GM12878 (cell line): ENCODE results near the gene RASSF4. TPM values are rescaled to one million over a fixed set of nuclear protein-coding genes. Genes with fewer than 3 reads are reported as not detected.

Experiments
- ATAC-seq: fragments of 200-7000 bp; cut with Tn5 transposase; 3 replicates; pipeline ENCODE4 v1.9.1; 2020; ENCODE audit warnings: mild to moderate bottlenecking, moderate library complexity
- BruUV-seq: library from RNA; stranded (reverse); fragments of 400-500 nt; replicated peaks from 2 replicates; lab custom pipeline; 2021; lab: Mats Ljungman, UMichigan
- CTCF ChIA-PET: fragments of 300-600 bp; sonication (Branson Sonifier 250); formaldehyde crosslinking; extraction: SDS; loops from one replicate; lab custom pipeline; 2021; ENCODE audit warnings: inconsistent platforms; lab: Yijun Ruan, JAX
- POLR2A ChIA-PET: fragments of 350-600 bp; formaldehyde crosslinking; extraction: SDS; loops from one replicate; lab custom pipeline; 2021; ENCODE audit warnings: inconsistent platforms; lab: Charles Lee
- RAD21 ChIA-PET: fragments of 300-600 bp; sonication (Branson Sonifier 250); formaldehyde crosslinking; loops from one replicate; lab custom pipeline; 2023; ENCODE audit warnings: antibody characterized with exemption; ENCODE audit not compliant: unreplicated experiment; lab: Charles Lee
- SMC1A ChIA-PET: fragments of 300-600 bp; sonication (Branson Sonifier 250); formaldehyde crosslinking; loops from one replicate; lab custom pipeline; 2023; ENCODE audit not compliant: unreplicated experiment, uncharacterized antibody; lab: Charles Lee
- DNase-seq: peaks from one replicate; pipeline ENCODE4 v3.0.0-alpha.2; 2011; ENCODE audit warnings: low read depth, low spot score
- FAIRE-seq: peaks from 3 replicates; lab custom pipeline; 2011; peaks lifted over from hg19 to GRCh38; lab: Jason Lieb, UNC
- H2AFZ ChIP-seq: 2 replicates; pipeline ENCODE4 v1.6.0; 2011; ENCODE audit warnings: low read depth, low read length, control low read depth; ENCODE audit not compliant: control insufficient read depth
- H3K27ac ChIP-seq: 2 replicates; pipeline ENCODE4 v1.5.1; 2011; ENCODE audit warnings: control low read depth; ENCODE audit not compliant: control insufficient read depth, insufficient read depth
- H3K27me3 ChIP-seq, 2 experiments: replicated peaks in 1 of 2; 2 replicates each; pipeline versions ENCODE4 v1.6.0 to v1.6.1; 2011; ENCODE audit warnings: low read length in 1 of 2; ENCODE audit not compliant: control insufficient read depth in 2 of 2, insufficient read depth in 2 of 2
- H3K36me3 ChIP-seq, 2 experiments: 2 replicates each; pipeline ENCODE4 v1.5.1; 2011; ENCODE audit warnings: low read length in 1 of 2; ENCODE audit not compliant: control insufficient read depth in 2 of 2, insufficient read depth in 2 of 2
- H3K4me1 ChIP-seq: 2 replicates; pipeline ENCODE4 v1.6.1; 2011; ENCODE audit warnings: mild to moderate bottlenecking, low read length, moderate library complexity, mixed read lengths; ENCODE audit not compliant: control insufficient read depth, insufficient read depth
- H3K4me2 ChIP-seq: 2 replicates; pipeline ENCODE4 v1.6.0; 2011; ENCODE audit warnings: control low read depth; ENCODE audit not compliant: control insufficient read depth, insufficient read depth
- H3K4me3 ChIP-seq: fragments of 200-600 bp; sonication (generic); 2 replicates; pipeline ENCODE4 v1.5.1; 2016
- H3K79me2 ChIP-seq: 2 replicates; pipeline ENCODE4 v1.6.0; 2011; ENCODE audit warnings: low read length; ENCODE audit not compliant: control insufficient read depth, insufficient read depth
- H3K9ac ChIP-seq: 2 replicates; pipeline ENCODE4 v1.8.0; 2011; ENCODE audit warnings: low read length, control low read depth, mixed read lengths; ENCODE audit not compliant: control insufficient read depth, insufficient read depth
- H3K9me3 ChIP-seq: replicated peaks from 3 replicates; pipeline ENCODE4 v1.5.1; 2011; ENCODE audit warnings: mild to moderate bottlenecking, low read length; ENCODE audit not compliant: control insufficient read depth, insufficient read depth
- H4K20me1 ChIP-seq: 2 replicates; pipeline ENCODE4 v1.6.0; 2011; ENCODE audit not compliant: control insufficient read depth, insufficient read depth
- BCL11A ChIP-seq: IDR thresholded peaks from 2 replicates; pipeline ENCODE4 v1.6.1; 2011; ENCODE audit warnings: low read depth, low read length
- CBFB ChIP-seq: IDR thresholded peaks from 2 replicates; pipeline ENCODE4 v1.6.1; 2016; ENCODE audit warnings: antibody characterized with exemption, low read depth
- JUNB ChIP-seq: IDR thresholded peaks from 2 replicates; pipeline ENCODE4 v1.6.1; 2016; ENCODE audit warnings: antibody characterized with exemption, mild to moderate bottlenecking
- KDM1A ChIP-seq: fragments of 200-600 bp; sonication (generic); IDR thresholded peaks from 2 replicates; pipeline ENCODE4 v1.6.1; 2016; ENCODE audit warnings: borderline replicate concordance
- NBN ChIP-seq: fragments of 450-650 bp; IDR thresholded peaks from 2 replicates; pipeline ENCODE4 v1.6.1; 2016
- NFYA ChIP-seq: IDR thresholded peaks from 2 replicates; pipeline ENCODE4 v1.6.1; 2011; ENCODE audit warnings: low read depth, mild to moderate bottlenecking, low read length, improper control_type of control experiment, borderline replicate concordance
- POLR2A ChIP-seq: IDR thresholded peaks from 2 replicates; pipeline ENCODE4 v1.6.1; 2011; ENCODE audit warnings: low read depth, mild to moderate bottlenecking, low read length
- POLR2AphosphoS2 ChIP-seq: IDR thresholded peaks from 2 replicates; pipeline ENCODE4 v1.6.1; 2011; ENCODE audit warnings: low read depth, mild to moderate bottlenecking, low read length, improper control_type of control experiment, moderate library complexity
- POLR2AphosphoS5 ChIP-seq: IDR thresholded peaks from 2 replicates; pipeline ENCODE4 v1.6.1; 2011; ENCODE audit warnings: mild to moderate bottlenecking, low read length, inconsistent platforms
- SIX5 ChIP-seq: IDR thresholded peaks from 2 replicates; pipeline ENCODE4 v1.6.1; 2011; ENCODE audit warnings: mild to moderate bottlenecking, low read depth, low read length, moderate library complexity; ENCODE audit not compliant: severe bottlenecking
- SP1 ChIP-seq: IDR thresholded peaks from one replicate; pipeline ENCODE4 v1.6.1; 2011; ENCODE audit warnings: low read depth, low read length
- STAT1 ChIP-seq: fragments of 450-650 bp; conservative IDR thresholded peaks from 2 replicates; pipeline ENCODE4 v1.6.1; 2014; ENCODE audit warnings: antibody characterized with exemption, mild to moderate bottlenecking
- TCF3 ChIP-seq: IDR thresholded peaks from 2 replicates; pipeline ENCODE4 v1.6.1; 2012; ENCODE audit warnings: low read depth, mild to moderate bottlenecking, low read length, borderline replicate concordance; ENCODE audit not compliant: insufficient read depth
- ZNF384 ChIP-seq: IDR thresholded peaks from 2 replicates; pipeline ENCODE4 v1.6.1; 2012; ENCODE audit warnings: low read depth, mild to moderate bottlenecking, low read length, improper control_type of control experiment, borderline replicate concordance
- in situ Hi-C: fragments of 300-500 bp; cut with MboI; formaldehyde crosslinking; loops from 9 replicates; pipeline ENCODE4 v1.14.3; 2018; ENCODE audit warnings: mixed read lengths
- intact Hi-C: fragments of 100-400 bp; cut with micrococcal nuclease; formaldehyde crosslinking; loops from one replicate; pipeline ENCODE4 v1.14.2; 2022; ENCODE audit not compliant: unreplicated experiment
- polyA plus RNA-seq, 11 experiments: library from polyadenylated mRNA; depleted of rRNA in 4 of 11; unstranded in 6 of 11; stranded (reverse) in 5 of 11; fragments of >200 nt; fragmentation: Nextera tagmentation in 4 of 11; fragmentation: Illumina TruSeq in 1 of 11; extraction: Ambion mirVana in 4 of 11; extraction: Trizol in 1 of 11; gene quantifications; 1 replicate in 1 of 11; 2 replicates in 10 of 11; pipeline versions ENCODE4 v1.2.1 to v1.2.3, GENCODE V29; 2011 to 2016; ENCODE audit warnings: inconsistent platforms in 2 of 11, missing spikeins in 2 of 11, low read depth in 1 of 11
- total RNA-seq, 4 experiments: library from RNA; depleted of rRNA in 3 of 4; stranded (reverse); fragments of >200 nt in 3 of 4; fragmentation: Illumina TruSeq in 1 of 4; extraction: Trizol in 1 of 4; gene quantifications; 2 replicates each; pipeline versions ENCODE4 v1.2.1 to v1.2.3, GENCODE V29; 2013 to 2021
- TF ChIP-seq, protein P1 (sequence below): fragments of 450-650 bp; IDR thresholded peaks from 2 replicates; pipeline ENCODE4 v1.6.1; 2017; ENCODE audit warnings: mild to moderate bottlenecking
- TF ChIP-seq, protein P2 (sequence below): IDR thresholded peaks from 2 replicates; pipeline ENCODE4 v1.6.1; 2012; ENCODE audit warnings: improper control_type of control experiment, low read depth, low read length; ENCODE audit not compliant: insufficient replicate concordance
- TF ChIP-seq, protein P3 (sequence below): fragments of 450-650 bp; IDR thresholded peaks from 2 replicates; pipeline ENCODE4 v1.6.1; 2017; ENCODE audit warnings: mild to moderate bottlenecking, low read depth, inconsistent platforms; ENCODE audit not compliant: poor library complexity, severe bottlenecking

RASSF4 gene
- total and polyA plus RNA-seq, 10 of the 15 experiments (the other 5 are each of a cell fraction or from before 2014, with no cell fraction given), result 3.7 to 71.1 (median 16.8) TPM

DNA sequence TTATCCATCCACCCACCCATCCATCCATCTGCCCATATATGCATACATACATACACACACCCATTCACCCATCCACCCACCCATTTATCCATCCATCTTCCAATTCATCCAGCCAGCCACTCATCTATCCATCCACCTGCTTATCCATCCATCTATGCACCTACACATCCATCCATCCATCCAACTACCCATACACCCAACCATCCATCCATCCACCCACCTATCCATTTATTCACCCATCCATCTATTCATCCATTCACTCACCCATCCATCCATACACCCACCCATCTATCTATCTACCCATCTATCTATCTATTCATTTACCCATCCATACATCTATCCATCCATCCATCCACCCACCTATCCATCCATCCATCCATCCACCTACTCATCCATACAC lies 31.1 kb upstream of the RASSF4 start:
- ATAC-seq, result no peak

More for the DNA sequence above, 31.1 kb upstream of the RASSF4 start:
- Histone ChIP-seq H3K36me3 (no peaks in the 10 kb centered on the region; a peak in 1 of 4 replicates), H3K27me3 (no peaks in the 10 kb centered on the region), H4K20me1 (no peaks in the 10 kb centered on the region), H3K4me1 (peaks cover 7% of the 10 kb centered on the region), H3K9ac (no peak overlapping the region), H2AFZ (no peak overlapping the region), H3K79me2 (no peaks in the 10 kb centered on the region), H3K27ac (no peak overlapping the region), H3K4me2 (no peak overlapping the region), H3K4me3 (no peak overlapping the region), H3K9me3 (no peaks in the 10 kb centered on the region)
- in situ Hi-C loops, result no loop called here
- BruUV-seq, result no TSS peak
- ChIA-PET RAD21 (interaction anchor here (0.9 kb wide), 1 partner anchor 45 kb away, joined by 4 read pairs; no protein-coding TSS in a partner anchor), SMC1A (interaction anchor here (1.4 kb wide), 2 partner anchors 11 to 79 kb away, joined by 3 to 6 read pairs; no protein-coding TSS in a partner anchor), CTCF (interaction anchor here (0.8 to 7.5 kb wide), 2 partner anchors 38 to 49 kb away, joined by 3 to 181 read pairs; partner anchors contain the start of gene DEPP1), POLR2A (interaction anchor here (1.2 kb wide), 1 partner anchor 45 kb away, joined by 4 read pairs; no protein-coding TSS in a partner anchor)
- intact Hi-C loops, result no loop called here
- TF ChIP-seq SP1 (no peak), KDM1A (no peak), NFYA (no peak), JUNB (no peak), TCF3 (no peak), POLR2AphosphoS5 (no peak), ZNF384 (no peak), POLR2AphosphoS2 (no peak), STAT1 (no peak), SIX5 (no peak), NBN (no peak), CBFB (no peak), POLR2A (no peak), BCL11A (no peak)
- TF ChIP-seq, protein P1, sequence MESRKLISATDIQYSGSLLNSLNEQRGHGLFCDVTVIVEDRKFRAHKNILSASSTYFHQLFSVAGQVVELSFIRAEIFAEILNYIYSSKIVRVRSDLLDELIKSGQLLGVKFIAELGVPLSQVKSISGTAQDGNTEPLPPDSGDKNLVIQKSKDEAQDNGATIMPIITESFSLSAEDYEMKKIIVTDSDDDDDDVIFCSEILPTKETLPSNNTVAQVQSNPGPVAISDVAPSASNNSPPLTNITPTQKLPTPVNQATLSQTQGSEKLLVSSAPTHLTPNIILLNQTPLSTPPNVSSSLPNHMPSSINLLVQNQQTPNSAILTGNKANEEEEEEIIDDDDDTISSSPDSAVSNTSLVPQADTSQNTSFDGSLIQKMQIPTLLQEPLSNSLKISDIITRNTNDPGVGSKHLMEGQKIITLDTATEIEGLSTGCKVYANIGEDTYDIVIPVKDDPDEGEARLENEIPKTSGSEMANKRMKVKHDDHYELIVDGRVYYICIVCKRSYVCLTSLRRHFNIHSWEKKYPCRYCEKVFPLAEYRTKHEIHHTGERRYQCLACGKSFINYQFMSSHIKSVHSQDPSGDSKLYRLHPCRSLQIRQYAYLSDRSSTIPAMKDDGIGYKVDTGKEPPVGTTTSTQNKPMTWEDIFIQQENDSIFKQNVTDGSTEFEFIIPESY, result no peak
- TF ChIP-seq, protein P2, sequence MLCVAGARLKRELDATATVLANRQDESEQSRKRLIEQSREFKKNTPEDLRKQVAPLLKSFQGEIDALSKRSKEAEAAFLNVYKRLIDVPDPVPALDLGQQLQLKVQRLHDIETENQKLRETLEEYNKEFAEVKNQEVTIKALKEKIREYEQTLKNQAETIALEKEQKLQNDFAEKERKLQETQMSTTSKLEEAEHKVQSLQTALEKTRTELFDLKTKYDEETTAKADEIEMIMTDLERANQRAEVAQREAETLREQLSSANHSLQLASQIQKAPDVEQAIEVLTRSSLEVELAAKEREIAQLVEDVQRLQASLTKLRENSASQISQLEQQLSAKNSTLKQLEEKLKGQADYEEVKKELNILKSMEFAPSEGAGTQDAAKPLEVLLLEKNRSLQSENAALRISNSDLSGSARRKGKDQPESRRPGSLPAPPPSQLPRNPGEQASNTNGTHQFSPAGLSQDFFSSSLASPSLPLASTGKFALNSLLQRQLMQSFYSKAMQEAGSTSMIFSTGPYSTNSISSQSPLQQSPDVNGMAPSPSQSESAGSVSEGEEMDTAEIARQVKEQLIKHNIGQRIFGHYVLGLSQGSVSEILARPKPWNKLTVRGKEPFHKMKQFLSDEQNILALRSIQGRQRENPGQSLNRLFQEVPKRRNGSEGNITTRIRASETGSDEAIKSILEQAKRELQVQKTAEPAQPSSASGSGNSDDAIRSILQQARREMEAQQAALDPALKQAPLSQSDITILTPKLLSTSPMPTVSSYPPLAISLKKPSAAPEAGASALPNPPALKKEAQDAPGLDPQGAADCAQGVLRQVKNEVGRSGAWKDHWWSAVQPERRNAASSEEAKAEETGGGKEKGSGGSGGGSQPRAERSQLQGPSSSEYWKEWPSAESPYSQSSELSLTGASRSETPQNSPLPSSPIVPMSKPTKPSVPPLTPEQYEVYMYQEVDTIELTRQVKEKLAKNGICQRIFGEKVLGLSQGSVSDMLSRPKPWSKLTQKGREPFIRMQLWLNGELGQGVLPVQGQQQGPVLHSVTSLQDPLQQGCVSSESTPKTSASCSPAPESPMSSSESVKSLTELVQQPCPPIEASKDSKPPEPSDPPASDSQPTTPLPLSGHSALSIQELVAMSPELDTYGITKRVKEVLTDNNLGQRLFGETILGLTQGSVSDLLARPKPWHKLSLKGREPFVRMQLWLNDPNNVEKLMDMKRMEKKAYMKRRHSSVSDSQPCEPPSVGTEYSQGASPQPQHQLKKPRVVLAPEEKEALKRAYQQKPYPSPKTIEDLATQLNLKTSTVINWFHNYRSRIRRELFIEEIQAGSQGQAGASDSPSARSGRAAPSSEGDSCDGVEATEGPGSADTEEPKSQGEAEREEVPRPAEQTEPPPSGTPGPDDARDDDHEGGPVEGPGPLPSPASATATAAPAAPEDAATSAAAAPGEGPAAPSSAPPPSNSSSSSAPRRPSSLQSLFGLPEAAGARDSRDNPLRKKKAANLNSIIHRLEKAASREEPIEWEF, result no peak
- TF ChIP-seq, protein P3, sequence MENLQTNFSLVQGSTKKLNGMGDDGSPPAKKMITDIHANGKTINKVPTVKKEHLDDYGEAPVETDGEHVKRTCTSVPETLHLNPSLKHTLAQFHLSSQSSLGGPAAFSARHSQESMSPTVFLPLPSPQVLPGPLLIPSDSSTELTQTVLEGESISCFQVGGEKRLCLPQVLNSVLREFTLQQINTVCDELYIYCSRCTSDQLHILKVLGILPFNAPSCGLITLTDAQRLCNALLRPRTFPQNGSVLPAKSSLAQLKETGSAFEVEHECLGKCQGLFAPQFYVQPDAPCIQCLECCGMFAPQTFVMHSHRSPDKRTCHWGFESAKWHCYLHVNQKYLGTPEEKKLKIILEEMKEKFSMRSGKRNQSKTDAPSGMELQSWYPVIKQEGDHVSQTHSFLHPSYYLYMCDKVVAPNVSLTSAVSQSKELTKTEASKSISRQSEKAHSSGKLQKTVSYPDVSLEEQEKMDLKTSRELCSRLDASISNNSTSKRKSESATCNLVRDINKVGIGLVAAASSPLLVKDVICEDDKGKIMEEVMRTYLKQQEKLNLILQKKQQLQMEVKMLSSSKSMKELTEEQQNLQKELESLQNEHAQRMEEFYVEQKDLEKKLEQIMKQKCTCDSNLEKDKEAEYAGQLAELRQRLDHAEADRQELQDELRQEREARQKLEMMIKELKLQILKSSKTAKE, result no peak
- DNase-seq (no peak), FAIRE-seq (no peak)
